ENCODE results near the gene COL4A1. TPM values are rescaled to one million over a fixed set of nuclear protein-coding genes. Genes with fewer than 3 reads are reported as not detected.

COL4A1 gene
- total and polyA plus RNA-seq, 2 of the 13 experiments (the other 11 are each of a cell fraction or from before 2014, with no cell fraction given): not detected

DNA sequence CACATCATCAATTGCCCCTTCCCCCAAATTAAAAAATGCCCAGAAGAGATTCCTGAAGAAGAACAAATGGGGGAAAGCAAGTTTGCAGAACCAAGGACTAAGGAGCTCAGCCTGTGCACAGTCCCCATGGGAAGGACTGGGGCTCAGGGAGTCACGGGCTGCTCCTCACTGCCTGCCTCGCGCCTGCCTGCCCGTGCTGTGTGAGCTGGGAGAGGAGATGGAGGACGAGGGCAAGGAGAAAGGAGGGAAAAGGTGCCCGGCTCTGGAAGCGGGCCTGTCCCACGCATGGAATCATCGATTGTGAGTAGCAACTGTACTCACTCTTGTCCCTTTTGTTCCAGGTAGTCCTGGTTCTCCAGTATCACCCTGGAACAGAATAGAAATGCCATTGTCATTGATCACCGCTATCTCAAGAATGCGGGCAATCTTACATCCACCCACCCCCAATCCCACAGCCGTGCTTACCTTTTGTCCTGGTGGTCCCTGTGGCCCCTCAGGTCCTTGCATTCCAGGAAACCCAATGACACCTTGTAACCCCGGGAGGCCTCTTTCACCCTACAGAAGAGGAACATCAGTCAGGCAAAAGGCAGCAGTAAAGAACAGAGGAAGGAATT is 93.4 kb downstream of the COL4A1 start:
- no peaks in the 10 kb centered on the region for H3K36me3 ChIP-seq (replicated peaks in 1 of 2; ENCODE audit: control insufficient read depth in 1 of 2, insufficient read depth in 2 of 2, low read length in 2 of 2)
- no peak overlapping the region for H3K27ac ChIP-seq (ENCODE audit: extremely low read length, insufficient read depth, low read length)
- no peak overlapping the region for H3K9ac ChIP-seq (ENCODE audit: insufficient read depth, low read depth, low read length)
- no peaks in the 10 kb centered on the region for H3K79me2 ChIP-seq (ENCODE audit: insufficient read depth, low read length)
- WGBS (ENCODE audit: low lambda C conversion rate): 46% methylated on average over 13 of the region's 13 CpGs
- H4K20me1 ChIP-seq (ENCODE audit: insufficient read depth, low read length): no peaks in the 10 kb centered on the region
- ChIA-PET CTCF (ENCODE audit: low intra/inter-chr PET ratio, low total read pairs) (no interaction called here), POLR2A (no interaction called here)
- intact Hi-C loops (cut with micrococcal nuclease; ENCODE audit: unreplicated experiment) (no loop called here), in situ Hi-C loops (cut with HindIII; ENCODE audit: extremely low pct_ligation_motif_present, low pct_unique_long_range_greater_than_20kb) (loop anchor here (25.0 kb wide), 1 partner anchor 599 kb away; no protein-coding TSS in a partner anchor)
- TF ChIP-seq, protein P1, sequence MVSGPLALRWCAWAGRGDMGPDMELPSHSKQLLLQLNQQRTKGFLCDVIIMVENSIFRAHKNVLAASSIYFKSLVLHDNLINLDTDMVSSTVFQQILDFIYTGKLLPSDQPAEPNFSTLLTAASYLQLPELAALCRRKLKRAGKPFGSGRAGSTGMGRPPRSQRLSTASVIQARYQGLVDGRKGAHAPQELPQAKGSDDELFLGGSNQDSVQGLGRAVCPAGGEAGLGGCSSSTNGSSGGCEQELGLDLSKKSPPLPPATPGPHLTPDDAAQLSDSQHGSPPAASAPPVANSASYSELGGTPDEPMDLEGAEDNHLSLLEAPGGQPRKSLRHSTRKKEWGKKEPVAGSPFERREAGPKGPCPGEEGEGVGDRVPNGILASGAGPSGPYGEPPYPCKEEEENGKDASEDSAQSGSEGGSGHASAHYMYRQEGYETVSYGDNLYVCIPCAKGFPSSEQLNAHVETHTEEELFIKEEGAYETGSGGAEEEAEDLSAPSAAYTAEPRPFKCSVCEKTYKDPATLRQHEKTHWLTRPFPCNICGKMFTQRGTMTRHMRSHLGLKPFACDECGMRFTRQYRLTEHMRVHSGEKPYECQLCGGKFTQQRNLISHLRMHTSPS (CRISPR knock-in tag; IDR thresholded peaks at IDR 0.05; ENCODE audit: low read depth): no peak
- TF ChIP-seq, protein P2, sequence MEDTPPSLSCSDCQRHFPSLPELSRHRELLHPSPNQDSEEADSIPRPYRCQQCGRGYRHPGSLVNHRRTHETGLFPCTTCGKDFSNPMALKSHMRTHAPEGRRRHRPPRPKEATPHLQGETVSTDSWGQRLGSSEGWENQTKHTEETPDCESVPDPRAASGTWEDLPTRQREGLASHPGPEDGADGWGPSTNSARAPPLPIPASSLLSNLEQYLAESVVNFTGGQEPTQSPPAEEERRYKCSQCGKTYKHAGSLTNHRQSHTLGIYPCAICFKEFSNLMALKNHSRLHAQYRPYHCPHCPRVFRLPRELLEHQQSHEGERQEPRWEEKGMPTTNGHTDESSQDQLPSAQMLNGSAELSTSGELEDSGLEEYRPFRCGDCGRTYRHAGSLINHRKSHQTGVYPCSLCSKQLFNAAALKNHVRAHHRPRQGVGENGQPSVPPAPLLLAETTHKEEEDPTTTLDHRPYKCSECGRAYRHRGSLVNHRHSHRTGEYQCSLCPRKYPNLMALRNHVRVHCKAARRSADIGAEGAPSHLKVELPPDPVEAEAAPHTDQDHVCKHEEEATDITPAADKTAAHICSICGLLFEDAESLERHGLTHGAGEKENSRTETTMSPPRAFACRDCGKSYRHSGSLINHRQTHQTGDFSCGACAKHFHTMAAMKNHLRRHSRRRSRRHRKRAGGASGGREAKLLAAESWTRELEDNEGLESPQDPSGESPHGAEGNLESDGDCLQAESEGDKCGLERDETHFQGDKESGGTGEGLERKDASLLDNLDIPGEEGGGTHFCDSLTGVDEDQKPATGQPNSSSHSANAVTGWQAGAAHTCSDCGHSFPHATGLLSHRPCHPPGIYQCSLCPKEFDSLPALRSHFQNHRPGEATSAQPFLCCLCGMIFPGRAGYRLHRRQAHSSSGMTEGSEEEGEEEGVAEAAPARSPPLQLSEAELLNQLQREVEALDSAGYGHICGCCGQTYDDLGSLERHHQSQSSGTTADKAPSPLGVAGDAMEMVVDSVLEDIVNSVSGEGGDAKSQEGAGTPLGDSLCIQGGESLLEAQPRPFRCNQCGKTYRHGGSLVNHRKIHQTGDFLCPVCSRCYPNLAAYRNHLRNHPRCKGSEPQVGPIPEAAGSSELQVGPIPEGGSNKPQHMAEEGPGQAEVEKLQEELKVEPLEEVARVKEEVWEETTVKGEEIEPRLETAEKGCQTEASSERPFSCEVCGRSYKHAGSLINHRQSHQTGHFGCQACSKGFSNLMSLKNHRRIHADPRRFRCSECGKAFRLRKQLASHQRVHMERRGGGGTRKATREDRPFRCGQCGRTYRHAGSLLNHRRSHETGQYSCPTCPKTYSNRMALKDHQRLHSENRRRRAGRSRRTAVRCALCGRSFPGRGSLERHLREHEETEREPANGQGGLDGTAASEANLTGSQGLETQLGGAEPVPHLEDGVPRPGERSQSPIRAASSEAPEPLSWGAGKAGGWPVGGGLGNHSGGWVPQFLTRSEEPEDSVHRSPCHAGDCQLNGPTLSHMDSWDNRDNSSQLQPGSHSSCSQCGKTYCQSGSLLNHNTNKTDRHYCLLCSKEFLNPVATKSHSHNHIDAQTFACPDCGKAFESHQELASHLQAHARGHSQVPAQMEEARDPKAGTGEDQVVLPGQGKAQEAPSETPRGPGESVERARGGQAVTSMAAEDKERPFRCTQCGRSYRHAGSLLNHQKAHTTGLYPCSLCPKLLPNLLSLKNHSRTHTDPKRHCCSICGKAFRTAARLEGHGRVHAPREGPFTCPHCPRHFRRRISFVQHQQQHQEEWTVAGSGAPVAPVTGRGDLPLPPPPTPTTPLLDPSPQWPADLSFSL (CRISPR knock-in tag; IDR thresholded peaks at IDR 0.05): no peak
- TF ChIP-seq ZNF136 (CRISPR knock-in tag; IDR thresholded peaks at IDR 0.05; ENCODE audit: low read depth): no peak
- TF ChIP-seq BRCA1 (CRISPR knock-in tag; IDR thresholded peaks at IDR 0.05): no peak
- no peak for TF ChIP-seq NFIB (CRISPR knock-in tag; IDR thresholded peaks at IDR 0.05; ENCODE audit: borderline replicate concordance)
- TF ChIP-seq, protein P3, sequence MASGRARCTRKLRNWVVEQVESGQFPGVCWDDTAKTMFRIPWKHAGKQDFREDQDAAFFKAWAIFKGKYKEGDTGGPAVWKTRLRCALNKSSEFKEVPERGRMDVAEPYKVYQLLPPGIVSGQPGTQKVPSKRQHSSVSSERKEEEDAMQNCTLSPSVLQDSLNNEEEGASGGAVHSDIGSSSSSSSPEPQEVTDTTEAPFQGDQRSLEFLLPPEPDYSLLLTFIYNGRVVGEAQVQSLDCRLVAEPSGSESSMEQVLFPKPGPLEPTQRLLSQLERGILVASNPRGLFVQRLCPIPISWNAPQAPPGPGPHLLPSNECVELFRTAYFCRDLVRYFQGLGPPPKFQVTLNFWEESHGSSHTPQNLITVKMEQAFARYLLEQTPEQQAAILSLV (CRISPR knock-in tag; IDR thresholded peaks at IDR 0.05; ENCODE audit: borderline replicate concordance): no peak
- no peak for TF ChIP-seq IKZF4 (CRISPR knock-in tag; IDR thresholded peaks at IDR 0.05; ENCODE audit: borderline replicate concordance, low read depth, not compliant biosample characterization)
- TF ChIP-seq EZH2 (conservative IDR thresholded peaks at IDR 0.05; ENCODE audit: low read depth, low read length): no peak
- TF ChIP-seq ZNF891 (CRISPR knock-in tag; IDR thresholded peaks at IDR 0.05): no peak
- TF ChIP-seq, protein P4, sequence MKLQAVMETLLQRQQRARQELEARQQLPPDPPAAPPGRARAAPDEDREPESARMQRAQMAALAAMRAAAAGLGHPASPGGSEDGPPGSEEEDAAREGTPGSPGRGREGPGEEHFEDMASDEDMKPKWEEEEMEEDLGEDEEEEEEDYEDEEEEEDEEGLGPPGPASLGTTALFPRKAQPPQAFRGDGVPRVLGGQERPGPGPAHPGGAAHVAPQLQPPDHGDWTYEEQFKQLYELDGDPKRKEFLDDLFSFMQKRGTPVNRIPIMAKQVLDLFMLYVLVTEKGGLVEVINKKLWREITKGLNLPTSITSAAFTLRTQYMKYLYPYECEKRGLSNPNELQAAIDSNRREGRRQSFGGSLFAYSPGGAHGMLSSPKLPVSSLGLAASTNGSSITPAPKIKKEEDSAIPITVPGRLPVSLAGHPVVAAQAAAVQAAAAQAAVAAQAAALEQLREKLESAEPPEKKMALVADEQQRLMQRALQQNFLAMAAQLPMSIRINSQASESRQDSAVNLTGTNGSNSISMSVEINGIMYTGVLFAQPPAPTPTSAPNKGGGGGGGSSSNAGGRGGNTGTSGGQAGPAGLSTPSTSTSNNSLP (IDR thresholded peaks at IDR 0.05; ENCODE audit: low read depth, low read length): no peak
- TF ChIP-seq NFIC (IDR thresholded peaks at IDR 0.05; ENCODE audit: low read length): no peak
- no peak for TF ChIP-seq MEIS1 (CRISPR knock-in tag; IDR thresholded peaks at IDR 0.05; ENCODE audit: borderline replicate concordance)
- no peaks in the 10 kb centered on the region for H3K4me1 ChIP-seq (ENCODE audit: insufficient read depth, low read length)
- no TSS peak for BruUV-seq (replicated peaks)
- H3K9me3 ChIP-seq (ENCODE audit: low read length): no peaks in the 10 kb centered on the region
- DNase-seq (ENCODE audit: low spot score) (no peak), ATAC-seq (no peak), FAIRE-seq (no peak)
- H3K4me2 ChIP-seq (ENCODE audit: low read depth, low read length): no peak overlapping the region
- H3K4me3 ChIP-seq (replicated peaks in 1 of 3; ENCODE audit: insufficient read depth in 1 of 3, low read depth in 2 of 3, low read length in 3 of 3): no peak overlapping the region
- H3K27me3 ChIP-seq (ENCODE audit: control insufficient read depth in 1 of 2, insufficient read depth in 2 of 2, low read length in 2 of 2): 0 out of 5 replicates have a peak, but pooled peaks cover 0 to 10% of the 10 kb centered on the region in 2 experiments
- H2AFZ ChIP-seq (ENCODE audit: low read length): no peak overlapping the region
